HG03175 (cell line): ENCODE results near the gene RAP1B.
"Not testable (repeated sequence)": the region's sequence is repeated elsewhere in the genome, so short reads cannot be mapped to it uniquely, and the experiment has no call there.

ENCODE experiments used
- ATAC-seq: cut with Tn5 transposase; IDR thresholded peaks from one replicate; pipeline ENCODE4 v1.9.1; 2021; ENCODE audit warnings: mild to moderate bottlenecking, moderate library complexity; ENCODE audit not compliant: unreplicated experiment

RAP1B gene

GRCh38 chr12:68632486-68632885 lies 21.8 kb downstream of the RAP1B start:
- ATAC-seq = no peak

DNA sequence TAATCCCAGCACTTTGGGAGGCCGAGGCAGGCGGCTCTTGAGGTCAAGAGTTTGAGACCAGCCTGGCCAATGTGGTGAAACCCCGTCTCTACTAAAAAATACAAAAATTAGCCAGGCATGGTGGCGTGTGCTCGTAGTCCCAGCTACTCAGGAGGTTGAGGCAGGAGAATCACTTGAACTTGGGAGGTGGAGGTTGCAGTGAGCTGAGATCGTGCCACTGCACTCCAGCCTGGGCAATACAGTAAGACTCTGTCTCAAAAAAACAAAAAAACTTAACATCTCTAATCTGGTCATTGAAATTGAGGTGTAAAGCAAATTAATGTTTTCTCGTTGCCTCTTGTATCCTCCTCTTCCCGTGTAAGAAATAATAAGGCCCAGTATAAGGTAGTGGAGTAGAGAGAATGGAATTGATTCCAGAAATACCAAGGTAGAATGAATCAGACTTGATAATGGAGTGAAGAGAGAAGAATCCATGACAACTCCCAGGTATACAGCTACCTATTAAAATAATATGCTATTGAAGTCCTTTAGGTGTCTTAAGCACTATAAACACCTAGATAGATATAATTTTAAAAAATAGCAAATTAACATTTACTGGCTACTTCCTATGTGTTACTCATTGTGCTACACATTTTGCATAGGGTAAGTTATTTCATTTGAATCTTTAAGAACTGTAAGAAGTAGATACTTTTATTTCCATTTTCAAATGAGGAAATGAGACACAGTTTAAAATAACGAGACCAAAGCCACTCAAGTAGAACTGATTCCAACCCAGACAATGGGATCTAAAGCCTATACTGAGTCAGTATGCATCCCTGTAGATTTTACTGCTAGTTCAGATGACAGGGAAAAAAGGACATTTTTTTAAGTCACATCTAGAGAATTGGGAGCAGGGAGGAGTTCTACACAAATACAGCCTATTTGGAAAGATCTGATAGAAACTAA lies 23.2 kb downstream of the RAP1B start:
- peak; percentile 51 for ATAC-seq

DNA sequence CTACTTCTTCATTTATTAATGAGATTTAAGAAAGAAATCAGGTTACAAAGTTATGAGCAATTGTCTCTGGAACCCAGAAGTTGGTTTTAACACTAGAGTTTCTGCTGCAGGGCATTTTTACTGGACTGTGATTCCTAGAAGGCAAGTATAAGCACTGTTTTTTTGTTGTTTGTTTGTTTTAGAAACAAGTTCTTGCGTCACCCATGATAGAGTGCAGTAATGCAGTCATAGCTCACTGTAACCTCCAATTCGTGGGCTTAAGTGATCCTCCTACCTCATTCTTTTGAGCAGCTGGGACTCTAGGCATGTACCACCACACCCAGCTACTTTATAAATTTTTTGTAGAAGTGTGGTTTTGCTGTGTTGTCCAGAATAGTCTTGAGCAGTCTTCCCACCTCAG lies 25.6 kb downstream of the RAP1B start:
- no peak for ATAC-seq

DNA sequence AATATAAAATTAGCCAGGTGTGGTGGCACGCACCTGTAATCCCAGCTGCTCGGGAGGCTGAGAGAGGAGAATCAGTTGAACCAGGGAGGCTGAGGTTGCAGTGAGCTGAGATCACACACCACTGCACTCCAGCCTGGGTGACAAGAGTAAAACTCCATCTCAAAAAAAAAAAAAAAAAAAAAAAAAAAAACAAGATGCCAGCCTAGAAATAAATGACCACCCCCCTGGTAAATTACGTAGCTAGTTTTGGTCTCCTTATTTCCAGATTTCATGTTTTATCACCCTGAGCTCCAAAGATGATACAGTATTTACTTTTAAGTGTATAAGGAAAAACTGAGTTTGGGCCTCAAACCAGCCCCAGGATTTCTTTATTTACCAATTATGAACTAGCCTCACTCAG lies 26.7 kb downstream of the RAP1B start:
- not testable (repeated sequence) for ATAC-seq

- no peak for ATAC-seq
These were observed 27.5 kb downstream of the RAP1B start for GRCh38 chr12:68638171-68638570.

GRCh38 chr12:68638721-68639395 lies 28.2 kb downstream of the RAP1B start:
- ATAC-seq = no peak

GRCh38 chr12:68639396-68639767 lies 28.7 kb downstream of the RAP1B start:
- no peak for ATAC-seq

DNA sequence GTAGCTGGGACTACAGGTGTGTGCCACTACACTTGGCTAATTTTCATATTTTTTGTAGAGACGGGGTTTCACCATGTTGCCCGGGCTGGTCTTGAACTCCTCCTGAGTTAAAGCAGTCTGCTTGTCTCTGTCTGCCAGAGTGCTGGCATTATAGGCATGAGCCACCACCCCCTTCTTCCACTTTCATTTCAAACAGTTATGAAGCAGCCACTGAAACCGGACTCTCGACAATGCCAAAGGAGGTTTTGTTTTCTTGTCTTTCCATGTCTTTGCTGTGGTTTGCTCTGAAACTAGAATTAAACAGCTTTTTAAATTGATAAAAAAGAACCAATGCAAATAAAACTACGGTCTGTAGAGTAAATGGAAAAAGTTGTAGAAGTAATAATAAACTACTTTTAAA lies 30.4 kb downstream of the RAP1B start:
- peak; percentile 92 for ATAC-seq

- no peak for ATAC-seq
These were observed 35.8 kb downstream of the RAP1B start for GRCh38 chr12:68646484-68646883.

DNA sequence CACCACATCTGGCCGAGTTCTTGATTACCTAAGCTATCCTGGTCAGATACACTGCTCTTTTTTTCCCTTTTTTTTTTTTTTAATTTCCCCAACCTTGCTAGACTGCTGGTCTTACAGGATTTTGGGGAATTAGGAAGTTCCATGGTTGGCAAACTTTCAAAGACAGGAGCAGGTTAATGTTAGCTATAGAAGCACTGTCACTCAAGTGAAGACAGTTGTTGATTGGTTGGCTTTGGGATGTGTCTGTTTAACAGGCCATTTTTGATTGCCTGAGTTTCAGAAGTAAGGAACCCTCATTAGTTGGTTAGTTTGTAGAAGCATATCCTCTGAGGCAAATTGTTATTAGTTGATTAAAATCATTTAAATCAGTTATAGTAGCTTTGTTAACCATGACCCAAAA lies 36.8 kb downstream of the RAP1B start:
- ATAC-seq = no peak

DNA sequence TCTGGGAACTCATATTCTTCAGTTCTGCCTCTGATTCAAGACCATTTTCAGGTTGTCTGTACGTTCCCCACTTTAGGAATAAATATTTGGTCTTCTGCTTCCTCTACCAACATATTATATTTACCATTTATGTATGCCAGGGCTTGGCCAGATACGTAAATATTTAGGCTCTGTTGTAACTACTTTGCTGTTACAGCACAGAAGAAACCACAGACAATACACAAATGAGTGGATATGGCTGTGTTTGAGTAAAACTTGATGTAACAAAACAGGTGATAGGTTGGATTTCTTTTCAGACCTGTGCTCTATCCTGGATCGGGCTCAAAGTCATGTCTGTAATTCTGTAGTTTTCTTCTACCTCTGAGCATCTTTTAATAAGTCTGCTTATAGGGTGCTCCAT lies 37.5 kb downstream of the RAP1B start:
- ATAC-seq = no peak

GRCh38 chr12:68665016-68665569 lies 54.4 kb downstream of the RAP1B start:
- ATAC-seq = no peak

DNA sequence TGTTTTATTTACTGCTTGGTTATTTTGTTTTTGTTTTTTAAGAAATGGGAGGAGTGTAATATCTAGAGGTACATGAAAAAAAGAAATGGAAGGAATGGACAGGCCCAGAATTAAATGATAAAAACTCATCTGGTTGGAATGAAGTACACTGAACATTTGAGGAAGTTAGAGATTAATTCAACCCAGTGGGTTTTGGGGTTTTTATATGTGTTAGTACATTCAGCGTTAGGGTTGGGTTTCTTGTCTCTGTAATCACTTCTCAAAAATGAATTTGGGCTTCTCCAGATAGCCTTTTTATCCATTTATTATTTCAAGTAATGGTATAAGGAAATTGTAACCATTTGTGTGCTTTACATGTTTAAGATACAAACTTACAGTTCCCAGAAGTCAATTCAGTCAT lies 56.6 kb downstream of the RAP1B start:
- ATAC-seq = no peak

DNA sequence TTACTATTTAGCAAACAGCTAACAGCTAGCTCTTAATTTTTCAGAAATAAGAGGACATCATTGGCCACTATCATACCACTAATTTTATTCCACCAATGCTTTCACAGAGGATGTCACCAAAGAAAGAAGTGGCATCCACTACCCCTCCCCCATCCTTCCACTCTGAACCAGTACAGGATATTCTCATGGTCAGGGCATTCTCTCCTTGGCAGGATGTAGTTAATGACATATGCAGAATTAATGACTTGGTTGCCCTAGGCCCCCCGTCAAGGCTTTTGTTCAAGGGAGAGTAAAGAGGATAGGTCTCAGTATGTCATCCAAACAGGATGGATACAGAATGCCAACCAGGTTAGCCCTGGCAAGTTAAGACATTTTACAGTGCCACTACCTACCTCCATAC lies 57.2 kb downstream of the RAP1B start:
- ATAC-seq = no peak

- ATAC-seq = no peak
These were observed 60.5 kb downstream of the RAP1B start for GRCh38 chr12:68671179-68671578.

DNA sequence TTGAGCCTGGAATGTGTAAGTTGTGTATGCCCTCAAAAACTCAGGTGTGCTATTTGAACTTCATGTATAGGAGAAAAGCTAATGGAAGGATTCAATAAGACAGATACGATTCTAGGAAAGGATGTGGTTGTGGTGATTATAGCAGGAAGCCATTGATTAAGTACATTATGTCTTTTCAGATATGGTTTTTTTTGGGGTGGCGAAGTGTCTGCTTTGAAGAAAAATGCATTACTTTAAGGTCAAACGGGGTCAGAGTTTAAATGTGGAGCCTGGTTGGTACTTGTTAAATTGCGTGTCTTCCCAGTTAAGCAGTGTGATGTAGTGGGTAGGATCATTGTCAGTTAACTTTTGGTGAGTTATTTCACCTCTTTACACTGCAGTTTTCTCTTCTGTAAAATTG lies 63.1 kb downstream of the RAP1B start:
- ATAC-seq = no peak

- ATAC-seq = no peak
These were observed 63.7 kb downstream of the RAP1B start for GRCh38 chr12:68674376-68674775.

DNA sequence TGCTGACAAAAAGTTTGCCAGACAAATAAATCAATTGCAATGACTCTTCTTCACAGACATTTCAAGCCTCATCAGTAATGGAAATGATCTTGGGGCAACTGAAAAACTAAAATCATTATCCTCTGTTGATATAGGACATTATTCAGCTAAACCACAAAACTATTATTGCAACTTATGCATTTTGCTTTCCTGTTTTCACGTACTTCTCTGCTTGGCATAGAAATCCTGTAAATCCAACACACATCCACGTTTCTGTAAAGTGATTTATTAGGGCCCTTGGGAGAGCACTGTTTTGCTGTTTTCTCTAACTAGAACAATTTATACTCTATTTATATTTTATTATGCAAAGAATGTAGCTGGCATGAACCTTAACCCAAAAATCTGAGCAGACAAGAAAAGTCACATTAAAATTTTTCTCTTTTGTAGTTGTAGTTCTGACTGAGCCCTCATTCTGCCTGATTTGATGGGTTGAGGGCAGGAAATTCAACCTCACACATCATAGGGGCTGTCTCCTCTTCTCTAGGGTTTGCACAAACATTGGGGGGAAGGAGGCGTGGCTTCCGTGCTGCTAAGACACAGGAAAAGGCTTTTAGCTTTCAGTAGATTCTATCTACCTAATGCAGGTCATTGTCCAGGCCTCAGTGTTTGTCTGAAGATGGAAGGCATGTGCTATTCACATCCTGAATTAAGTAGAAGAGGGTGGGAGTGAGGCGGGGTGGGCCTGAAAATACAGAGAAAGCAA lies 64.6 kb downstream of the RAP1B start:
- no peak for ATAC-seq

- ATAC-seq = not testable (repeated sequence)
These were observed 66.2 kb downstream of the RAP1B start for GRCh38 chr12:68676854-68677253.

GRCh38 chr12:68686262-68686594 lies 75.5 kb downstream of the RAP1B start:
- no peak for ATAC-seq
